HepG2 (cell line): ENCODE data around the gene PHF10. TPM values are rescaled to one million over a fixed set of nuclear protein-coding genes. Genes with fewer than 3 reads are reported as not detected.
A peak's percentile ranks its signal among the peaks of the same experiment; 100 is the strongest.

Experiments
- ARHGAP35 ChIP-seq: sonication (generic); formaldehyde crosslinking; IDR thresholded peaks from 2 replicates; pipeline ENCODE4 v1.9.0; 2022; ENCODE audit warnings: mild to moderate bottlenecking, inconsistent platforms, moderate library complexity, missing genetic modification reagents, borderline replicate concordance
- CBFB ChIP-seq: sonication (generic); formaldehyde crosslinking; IDR thresholded peaks from 2 replicates; pipeline ENCODE4 v1.4.0; 2020; ENCODE audit warnings: missing genetic modification reagents
- HMGXB3 ChIP-seq: sonication (generic); formaldehyde crosslinking; IDR thresholded peaks from 2 replicates; pipeline ENCODE4 v1.4.0; 2020; ENCODE audit warnings: missing genetic modification reagents, borderline replicate concordance
- ISL2 ChIP-seq: sonication (generic); formaldehyde crosslinking; IDR thresholded peaks from 2 replicates; pipeline ENCODE4 v1.5.0; 2020; ENCODE audit warnings: missing genetic modification reagents
- NFE2L2 ChIP-seq: fragments of 150-350 bp; IDR thresholded peaks from 2 replicates; pipeline ENCODE4 v1.6.1; 2014; ENCODE audit warnings: low read length
- PHF5A ChIP-seq: IDR thresholded peaks from one replicate; pipeline ENCODE4 v1.6.1; 2018; ENCODE audit warnings: low read depth, missing genetic modification reagents; ENCODE audit not compliant: unreplicated experiment
- STAT5B ChIP-seq: sonication (generic); formaldehyde crosslinking; IDR thresholded peaks from 2 replicates; pipeline ENCODE4 v1.4.0; 2020; ENCODE audit warnings: missing genetic modification reagents
- SYNCRIP ChIP-seq: fragments of 200-400 bp; formaldehyde crosslinking; IDR thresholded peaks from 2 replicates; pipeline ENCODE4 v1.6.1; 2018; ENCODE audit warnings: mild to moderate bottlenecking, low read depth, low read length; ENCODE audit not compliant: insufficient read depth
- TCF12 ChIP-seq, 2 experiments: fragments of 450-650 bp in 1 of 2; sonication (generic) in 1 of 2; formaldehyde crosslinking in 1 of 2; IDR thresholded peaks; 2 replicates each; pipeline versions ENCODE4 v1.6.1 to v1.8.0; 2017 to 2022; ENCODE audit warnings: antibody characterized with exemption in 1 of 2, mild to moderate bottlenecking in 1 of 2, missing genetic modification reagents in 1 of 2, moderate library complexity in 1 of 2
- THYN1 ChIP-seq: sonication (generic); formaldehyde crosslinking; IDR thresholded peaks from 2 replicates; pipeline ENCODE4 v1.8.1; 2023; ENCODE audit warnings: low read depth, mild to moderate bottlenecking, moderate library complexity, missing genetic modification reagents, borderline replicate concordance
- ZBTB49 ChIP-seq: sonication (generic); formaldehyde crosslinking; IDR thresholded peaks from 2 replicates; pipeline ENCODE4 v1.4.0; 2020; ENCODE audit warnings: missing genetic modification reagents, borderline replicate concordance
- ZGPAT ChIP-seq: IDR thresholded peaks from 2 replicates; pipeline ENCODE4 v1.6.1; 2016; ENCODE audit warnings: mild to moderate bottlenecking
- ZNF17 ChIP-seq: sonication (generic); formaldehyde crosslinking; IDR thresholded peaks from 2 replicates; pipeline ENCODE4 v1.5.0; 2020; ENCODE audit warnings: mild to moderate bottlenecking, missing genetic modification reagents
- ZNF484 ChIP-seq: sonication (generic); formaldehyde crosslinking; IDR thresholded peaks from 2 replicates; pipeline ENCODE4 v1.5.1; 2020; ENCODE audit warnings: mild to moderate bottlenecking, low read depth, missing genetic modification reagents, borderline replicate concordance
- ZNF672 ChIP-seq: sonication (generic); formaldehyde crosslinking; IDR thresholded peaks from 2 replicates; pipeline ENCODE4 v1.8.1; 2022; ENCODE audit warnings: missing genetic modification reagents
- ZNF674 ChIP-seq: sonication (generic); formaldehyde crosslinking; IDR thresholded peaks from 2 replicates; pipeline ENCODE4 v1.5.0; 2020; ENCODE audit warnings: low read depth, mild to moderate bottlenecking, missing genetic modification reagents
- ZNF782 ChIP-seq: sonication (generic); formaldehyde crosslinking; IDR thresholded peaks from 2 replicates; pipeline ENCODE4 v1.4.0; 2020; ENCODE audit warnings: missing genetic modification reagents, mild to moderate bottlenecking, borderline replicate concordance
- polyA plus RNA-seq, 8 experiments: library from polyadenylated mRNA; depleted of rRNA in 3 of 8; stranded (reverse) in 7 of 8; unstranded in 1 of 8; fragments of >200 nt; fragmentation: Illumina TruSeq in 4 of 8; extraction: Trizol in 4 of 8; gene quantifications; 2 replicates each; pipeline versions ENCODE4 v1.2.1 to v1.2.3, GENCODE V29; 2011 to 2016; ENCODE audit warnings: low read depth in 4 of 8, missing spikeins in 1 of 8, mixed read lengths in 1 of 8; ENCODE audit not compliant: insufficient read depth in 1 of 8
- total RNA-seq, 5 experiments: library from RNA; depleted of rRNA; stranded (reverse); fragments of >200 nt; fragmentation: Illumina TruSeq; extraction: Trizol; gene quantifications; 2 replicates each; pipeline ENCODE4 v1.2.3, GENCODE V29; 2016; ENCODE audit warnings: low read depth in 1 of 5

PHF10 gene
- total and polyA plus RNA-seq, 2 of the 13 experiments (the other 11 are each of a cell fraction or from before 2014, with no cell fraction given): 42.1 to 84.1 TPM

GRCh38 chr6:169751242-169752073 is 27.2 kb upstream of the PHF10 start, which contains the start of the genes DYNLT2 and ERMARD (continued):
- no peak for TF ChIP-seq STAT5B (CRISPR knock-in tag)
- peak; percentile 90 for TF ChIP-seq PHF5A (CRISPR knock-in tag)
- peak; percentile 97; the same call in 1 of the 2 replicates for TF ChIP-seq ARHGAP35 (CRISPR knock-in tag)
- peak; percentile 91; the same call in 1 of the 2 replicates for TF ChIP-seq HMGXB3 (CRISPR knock-in tag)
- peak; percentile 98 for TF ChIP-seq ZGPAT
- peak; percentile 89; the same call in 1 of the 2 replicates for TF ChIP-seq ZNF782 (CRISPR knock-in tag)
- no peak for TF ChIP-seq ZNF484 (CRISPR knock-in tag)
- TF ChIP-seq ZNF672 (CRISPR knock-in tag): no peak; the same call in 1 of the 2 replicates
- TF ChIP-seq ISL2 (CRISPR knock-in tag): peak; percentile 79; the same call in 1 of the 2 replicates
- peak; percentile 86 for TF ChIP-seq CBFB (CRISPR knock-in tag)
- TF ChIP-seq TCF12 (IDR thresholded peaks at IDR 0.05): no peak
- TF ChIP-seq TCF12 (CRISPR knock-in tag; IDR thresholded peaks at IDR 0.05): no peak
- peak; percentile 98 for TF ChIP-seq ZNF674 (CRISPR knock-in tag)
- TF ChIP-seq NFE2L2: no peak
- no peak for TF ChIP-seq SYNCRIP
- peak; percentile 54 for TF ChIP-seq THYN1 (CRISPR knock-in tag)
- 0 out of 2 replicates have a peak, but pooled peaks have one; percentile 78 for TF ChIP-seq ZNF17 (CRISPR knock-in tag)
- no peak for TF ChIP-seq ZBTB49 (CRISPR knock-in tag)
